ENCODE results near the gene SFSWAP.
A peak's percentile ranks its signal among the peaks of the same experiment; 100 is the strongest.

Gene SFSWAP

DNA sequence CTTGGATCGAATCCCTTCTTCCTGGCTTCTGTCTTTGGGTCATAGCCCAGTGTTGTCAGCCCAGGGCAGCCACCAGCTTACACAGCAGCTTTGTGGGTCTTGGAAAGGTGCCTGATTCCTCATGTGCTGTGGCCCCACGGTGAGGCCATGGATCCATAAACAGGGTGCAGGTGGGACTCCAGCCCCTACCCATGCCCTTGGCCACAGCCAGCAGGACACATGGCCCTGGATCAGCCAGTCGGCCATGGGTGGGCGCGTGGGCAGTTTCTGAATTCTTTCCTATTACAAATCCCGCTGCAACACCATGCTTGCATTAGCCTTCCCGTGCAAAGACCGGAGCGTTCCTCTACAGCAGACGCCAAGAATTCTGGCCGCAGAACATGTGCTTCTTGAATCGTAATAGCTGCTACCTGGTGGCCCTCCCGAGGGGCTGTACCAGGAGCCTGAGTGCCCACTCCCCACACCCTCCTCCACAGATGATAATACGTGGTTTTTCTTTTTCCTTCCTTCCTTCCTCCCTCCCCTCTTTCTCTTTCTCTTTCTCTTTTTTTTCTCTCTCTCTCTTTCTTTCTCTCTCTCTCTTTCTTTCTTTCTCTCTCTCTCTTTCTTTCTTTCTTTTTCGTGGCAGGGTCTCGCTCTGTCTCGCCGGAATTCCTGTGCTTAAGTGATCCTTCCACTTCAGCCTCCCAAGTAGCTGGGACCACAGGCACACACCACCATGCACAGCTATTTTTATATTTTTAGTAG is 114.4 kb downstream of the SFSWAP start:
- DNase-seq: no peak

GRCh38 chr12:131826097-131826928 is 115.4 kb downstream of the SFSWAP start:
- DNase-seq: no peak

DNA sequence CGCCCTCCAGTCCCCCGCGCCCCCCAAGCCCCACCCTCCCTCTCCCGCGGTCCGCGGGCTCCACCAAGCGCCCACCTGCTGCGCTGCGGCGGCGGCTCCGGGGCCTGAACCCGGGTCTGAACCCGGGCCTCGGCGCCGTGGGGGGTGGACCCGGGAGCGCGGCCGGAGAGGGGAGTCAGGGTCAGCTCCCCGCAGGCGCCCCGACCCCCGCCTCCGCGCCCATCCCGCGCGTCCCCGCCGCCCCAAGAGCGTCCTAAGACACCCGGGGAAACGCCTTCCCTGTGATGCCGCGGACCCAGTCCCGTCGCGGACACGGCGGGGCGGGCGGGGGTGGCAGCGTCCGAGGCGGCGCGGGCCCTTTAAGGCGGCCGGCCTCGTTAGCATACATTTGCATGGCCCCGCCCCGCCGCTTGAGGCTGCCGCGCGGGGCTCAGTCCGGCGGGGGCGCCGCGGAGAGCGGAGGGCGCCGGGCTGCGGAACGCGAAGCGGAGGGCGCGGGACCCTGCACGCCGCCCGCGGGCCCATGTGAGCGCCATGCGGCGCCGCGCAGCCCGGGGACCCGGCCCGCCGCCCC is 117.2 kb downstream of the SFSWAP start, which contains the start of gene MMP17:
TSS of gene MMP17 (plus strand) at position 433 of the 574 bp plus-strand sequence. CDS start at position 535, 102 bp downstream.
- DNase-seq: no peak

GRCh38 chr12:131828671-131829355 is 117.9 kb downstream of the SFSWAP start:
- DNase-seq: no peak

- no peak for DNase-seq
Observed at GRCh38 chr12:131829356-131829747, 118.5 kb downstream of the SFSWAP start.

DNA sequence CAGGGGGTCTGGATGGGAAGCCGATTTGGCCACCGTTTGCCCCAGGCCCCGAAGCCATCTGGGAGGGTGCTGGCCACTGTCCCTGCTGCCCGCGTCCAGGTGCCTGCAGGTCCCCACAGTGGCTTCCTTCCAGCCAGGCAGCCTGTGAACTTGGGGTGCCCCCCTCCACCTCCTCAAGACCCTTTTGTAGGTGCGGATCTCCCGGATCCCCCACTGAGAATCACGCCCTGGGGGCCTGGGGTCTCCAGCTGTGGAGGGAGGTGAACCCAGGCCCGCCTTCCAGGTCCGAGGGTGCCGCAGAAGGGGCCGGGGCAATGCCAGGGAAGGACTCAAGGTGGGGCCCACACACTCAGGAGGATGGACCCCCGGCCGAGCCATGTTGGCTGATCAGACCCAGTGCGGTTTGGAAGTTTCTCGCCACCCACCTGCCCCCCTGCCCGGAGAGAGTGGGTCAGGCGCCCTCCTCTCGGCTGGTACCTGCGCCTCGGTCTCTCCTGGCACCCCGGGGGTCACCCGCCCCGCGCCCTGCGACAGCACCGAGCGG is 119.0 kb downstream of the SFSWAP start:
- DNase-seq: no peak

- DNase-seq: no peak
Observed at GRCh38 chr12:131830335-131830913, 119.5 kb downstream of the SFSWAP start.

DNA sequence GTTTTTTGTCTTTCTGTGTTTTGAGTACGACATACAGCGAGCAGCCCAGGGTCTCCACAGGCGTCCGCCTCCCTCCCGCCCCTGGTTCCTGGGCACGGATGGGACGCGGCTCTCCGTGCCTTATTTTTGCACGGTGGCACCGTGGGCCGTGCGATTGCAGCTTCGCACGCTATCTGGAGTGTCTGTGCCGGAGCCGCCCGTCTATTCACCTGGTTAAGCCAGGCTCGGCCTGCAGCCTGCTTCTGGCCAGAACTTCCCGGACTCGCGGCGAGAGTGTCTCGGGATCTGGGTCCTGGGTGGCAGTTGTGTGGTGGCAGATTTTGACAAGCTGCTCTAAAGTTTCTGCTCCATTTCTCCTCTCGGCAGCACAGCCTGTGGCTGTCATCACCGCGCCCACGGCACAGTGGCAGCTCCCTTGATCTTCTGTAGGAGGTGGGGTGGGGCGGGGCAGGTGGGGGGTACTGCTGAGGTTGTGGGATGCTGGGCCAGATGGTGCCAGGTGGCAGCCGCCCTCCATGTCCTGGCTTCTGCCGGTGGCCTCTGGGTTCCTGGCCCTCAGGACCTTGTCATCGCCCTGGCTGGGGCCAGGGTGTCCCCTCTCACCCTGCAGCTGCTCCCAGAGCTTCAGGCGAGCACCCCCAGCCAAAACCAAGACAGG is 120.2 kb downstream of the SFSWAP start:
- DNase-seq: peak; percentile 35 to 46

DNA sequence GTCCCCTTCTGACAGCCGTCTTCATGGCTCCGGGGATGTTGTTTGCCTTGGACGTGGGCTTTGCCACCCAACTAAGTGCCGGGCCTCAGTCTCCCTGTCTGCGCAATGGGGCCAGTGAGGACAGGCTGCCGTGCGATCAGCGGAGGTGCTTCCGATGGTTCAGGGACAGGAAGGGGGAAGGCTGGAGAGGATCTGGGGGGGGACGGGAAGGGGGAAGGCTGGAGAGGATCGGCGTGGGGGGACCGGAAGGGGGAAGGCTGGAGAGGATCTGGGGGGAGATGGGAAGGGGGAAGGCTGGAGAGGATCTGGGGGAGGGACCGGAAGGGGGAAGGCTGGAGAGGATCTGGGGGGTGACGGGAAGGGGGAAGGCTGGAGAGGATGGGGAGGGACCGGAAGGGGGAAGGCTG is 120.7 kb downstream of the SFSWAP start:
- DNase-seq: no peak

GRCh38 chr12:131832321-131833231 is 121.7 kb downstream of the SFSWAP start:
- DNase-seq: no peak

- no peak for DNase-seq
Observed at GRCh38 chr12:131833288-131833895, 122.5 kb downstream of the SFSWAP start.

DNA sequence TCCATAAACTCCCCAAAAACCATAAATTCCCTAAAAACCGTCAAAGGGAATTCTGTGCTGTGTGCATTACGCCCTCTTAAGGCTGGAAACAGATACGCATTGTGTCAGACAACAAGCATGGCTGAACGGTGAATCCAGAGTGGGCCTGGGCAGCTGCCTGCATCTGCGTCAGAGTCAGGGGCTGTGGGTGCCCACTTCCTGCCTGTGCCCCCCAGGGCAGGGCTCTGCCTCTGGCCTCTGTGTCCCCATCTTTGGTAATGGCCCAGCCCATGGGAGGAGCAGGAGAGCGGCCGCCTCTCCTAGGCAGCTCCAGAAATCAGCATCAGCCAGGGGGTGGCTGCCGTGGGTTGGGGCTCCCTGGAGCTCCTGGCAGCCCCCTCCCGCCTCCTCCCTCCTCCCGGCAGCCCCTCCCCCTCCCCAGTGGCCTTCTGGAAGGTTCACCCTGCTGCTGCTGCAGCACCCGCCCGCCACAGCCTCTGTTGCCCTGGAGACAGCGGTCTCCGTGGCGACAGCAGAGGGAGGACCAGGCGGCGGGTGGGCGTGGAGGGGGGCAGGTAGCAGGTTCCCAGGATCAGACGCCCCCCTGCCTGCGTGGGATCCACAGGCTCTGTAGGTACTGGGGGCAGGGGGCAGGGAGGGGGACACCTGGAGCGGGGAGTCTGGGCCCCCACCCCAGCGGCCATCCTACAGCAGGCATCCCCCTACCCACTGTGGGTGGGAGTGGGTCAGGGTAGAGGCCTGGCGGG is 123.2 kb downstream of the SFSWAP start:
- no peak for DNase-seq

- DNase-seq: no peak
Observed at GRCh38 chr12:131834798-131835615, 124.1 kb downstream of the SFSWAP start.

- DNase-seq: no peak
Observed at GRCh38 chr12:131835616-131836171, 124.8 kb downstream of the SFSWAP start.

DNA sequence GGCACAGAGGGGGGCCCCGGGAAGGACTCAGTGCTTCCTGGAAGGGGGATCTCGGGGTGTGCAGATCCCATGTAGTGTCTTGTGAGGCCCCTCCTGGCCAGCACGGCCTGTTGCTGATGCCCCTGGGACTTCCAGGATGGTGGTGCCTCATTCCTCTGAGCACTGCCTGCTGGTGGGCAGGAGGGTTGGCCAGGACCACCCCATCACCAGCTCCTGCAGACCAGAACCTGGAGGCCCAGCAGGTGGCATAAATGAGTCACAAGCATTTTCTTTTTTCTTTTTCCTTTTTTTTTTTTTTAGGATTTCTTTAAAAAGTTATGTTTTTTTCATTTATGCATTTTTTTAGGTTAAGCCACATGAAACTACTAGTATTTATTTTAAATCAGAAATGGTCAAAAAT is 125.3 kb downstream of the SFSWAP start:
- DNase-seq: no peak

- DNase-seq: no peak
Observed at GRCh38 chr12:131836714-131837397, 126.0 kb downstream of the SFSWAP start.

GRCh38 chr12:131840643-131841416 is 129.9 kb downstream of the SFSWAP start:
- DNase-seq: no peak

Measured in activated CD4-positive, alpha-beta T cell treated with anti-CD3 and anti-CD28 coated beads for 4 hours (primary cell).